Stimulated activated CD4-positive, alpha-beta T cell treated with anti-CD3 and anti-CD28 coated beads, TNF-alpha, amount 100 ng/mL, for 4 hours (primary cell): ENCODE results near the gene SMAD7.

Source experiments
- DNase-seq, 3 experiments: peaks; one replicate each; pipeline ENCODE4 v3.0.0-alpha.2; 2020; ENCODE audit warnings: low read depth in 3 of 3

The SMAD7 gene

GRCh38 chr18:48894799-48895346 lies 55.9 kb downstream of the SMAD7 start:
- no peak for DNase-seq

GRCh38 chr18:48893608-48894600 lies 56.9 kb downstream of the SMAD7 start:
- no peak for DNase-seq

GRCh38 chr18:48893061-48893607 lies 57.6 kb downstream of the SMAD7 start:
- DNase-seq = no peak

DNA sequence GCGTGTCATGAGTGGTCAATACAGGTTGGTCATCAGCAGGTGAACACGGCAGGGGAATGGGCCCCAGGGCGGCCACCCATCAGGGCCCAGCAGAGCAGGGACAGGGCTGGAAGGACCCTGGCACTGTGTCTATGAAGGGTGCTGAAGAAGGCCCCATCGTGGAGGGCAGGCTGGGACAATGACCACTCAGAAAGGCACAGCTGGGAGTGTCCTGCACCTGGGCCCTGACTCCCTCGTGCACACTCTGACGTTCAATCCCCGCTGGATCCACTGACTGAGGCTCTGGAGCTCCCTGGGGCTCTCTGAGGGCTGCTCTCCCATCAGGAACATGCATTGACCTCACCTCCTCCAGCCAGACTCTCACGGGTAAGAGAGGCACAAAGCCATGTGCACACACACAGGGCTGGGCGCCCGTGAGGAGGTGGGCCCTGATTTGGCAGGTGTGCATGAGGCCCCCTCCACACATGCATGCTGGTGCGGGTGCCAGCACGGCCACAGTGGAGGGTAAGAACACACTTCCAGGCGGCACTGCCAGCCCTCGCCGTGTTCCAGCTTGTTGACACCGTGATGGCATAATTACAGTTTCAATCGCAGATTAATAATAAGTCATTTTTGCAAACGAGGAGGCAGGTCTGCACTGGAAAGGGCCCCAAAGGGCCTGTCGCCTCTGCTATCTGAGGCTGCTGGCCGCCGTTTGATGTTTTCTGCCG lies 58.5 kb downstream of the SMAD7 start:
- no peak for DNase-seq

GRCh38 chr18:48891721-48892120 lies 59.0 kb downstream of the SMAD7 start:
- DNase-seq = no peak

- DNase-seq = no peak
These were observed 60.6 kb downstream of the SMAD7 start for GRCh38 chr18:48889981-48890762.

DNA sequence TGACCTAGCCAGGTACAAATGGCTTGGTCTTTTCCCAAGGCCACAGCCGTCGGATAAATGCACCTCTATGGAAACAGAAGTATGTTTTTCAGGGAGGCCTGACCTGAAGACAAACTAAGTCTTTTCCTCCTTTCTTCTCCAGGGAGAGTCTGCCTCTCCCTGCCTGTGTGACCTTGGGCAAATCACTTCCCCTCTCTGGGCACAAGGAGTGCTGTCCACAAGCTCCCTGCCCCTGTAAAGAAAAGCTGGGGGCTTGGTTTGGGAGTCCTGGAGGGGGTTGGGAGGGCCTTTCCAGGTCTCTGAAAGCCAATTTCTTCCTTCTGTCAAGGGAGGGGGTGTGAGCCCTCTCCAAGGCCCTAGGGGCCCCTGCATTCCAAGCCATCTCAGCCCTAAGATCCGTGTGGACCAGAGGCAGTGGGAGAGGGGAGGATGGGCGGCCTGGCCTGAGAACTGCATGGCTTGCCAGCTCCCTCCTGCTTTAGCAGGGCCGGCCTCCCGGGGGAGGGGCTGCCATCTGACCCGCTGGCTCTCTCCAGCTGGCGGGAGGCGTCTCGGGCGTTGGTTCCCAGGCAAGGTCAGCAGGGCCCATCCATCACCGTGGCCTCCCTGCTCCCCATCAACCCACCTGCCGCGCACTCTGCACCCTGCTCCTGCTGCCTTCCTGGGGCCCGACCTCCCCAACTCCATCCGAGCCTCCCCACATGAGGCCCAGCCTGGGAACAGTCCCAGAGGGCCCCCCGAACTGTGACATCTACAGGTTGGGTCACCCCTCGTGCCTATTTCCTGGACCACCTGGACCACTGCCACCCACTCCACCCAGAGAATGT lies 61.4 kb downstream of the SMAD7 start:
- DNase-seq = no peak

DNA sequence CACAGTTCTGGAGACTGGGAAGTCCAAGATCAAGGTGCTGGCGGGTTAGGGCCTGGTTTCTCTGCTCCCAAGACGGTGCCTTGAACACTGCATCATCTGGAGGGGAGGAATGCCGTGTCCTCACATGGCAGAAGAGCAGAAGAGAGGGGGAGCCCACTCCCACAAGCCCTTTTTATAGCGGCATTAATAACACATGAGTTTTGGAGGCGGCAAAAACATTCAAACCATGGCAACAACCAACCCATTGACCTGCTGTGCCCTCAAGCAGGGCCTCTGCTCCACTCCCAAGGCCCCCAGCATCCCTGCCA lies 62.0 kb downstream of the SMAD7 start:
- no peak for DNase-seq

DNA sequence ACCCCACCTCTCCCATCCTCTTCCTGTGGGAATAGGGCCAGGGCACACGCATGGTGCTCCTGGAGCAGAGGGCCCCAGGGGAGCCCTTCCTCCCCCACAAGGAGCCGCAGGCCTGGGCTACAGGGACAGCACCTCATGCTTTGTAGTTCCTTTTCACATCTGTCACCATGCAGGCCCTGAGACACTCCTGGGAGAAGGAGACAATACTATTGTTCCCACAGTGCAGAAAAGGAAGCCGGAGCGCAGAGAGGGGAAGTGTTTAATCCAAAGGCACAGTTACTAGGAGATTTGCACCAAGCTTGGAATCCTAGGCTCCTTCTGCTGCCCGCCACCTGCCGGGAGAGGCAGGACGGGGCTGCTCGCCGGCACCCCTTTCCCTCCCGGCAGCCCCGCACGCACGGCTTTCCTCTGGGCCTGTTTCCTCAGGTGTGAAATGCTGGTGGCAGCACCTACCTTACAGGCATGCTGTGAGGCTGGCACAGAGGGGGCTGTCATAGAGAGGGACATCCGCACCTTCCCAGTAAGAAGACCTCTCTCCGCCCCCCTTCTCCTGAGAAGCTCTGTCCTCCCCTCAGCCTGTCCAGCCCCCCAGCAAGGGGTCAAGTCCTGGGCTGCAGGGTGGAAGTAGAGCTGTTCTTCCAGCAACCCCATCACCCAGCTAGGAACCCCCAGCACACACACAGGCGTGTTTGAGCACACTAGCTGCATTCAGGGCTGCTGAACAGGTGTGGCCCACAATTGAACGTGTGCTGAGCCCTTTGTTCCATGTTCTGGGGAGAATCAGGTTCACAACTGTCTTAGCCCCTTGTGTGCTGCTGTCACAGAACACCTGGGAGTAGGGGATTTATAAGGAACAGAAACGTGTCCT lies 62.6 kb downstream of the SMAD7 start:
- DNase-seq = no peak

DNA sequence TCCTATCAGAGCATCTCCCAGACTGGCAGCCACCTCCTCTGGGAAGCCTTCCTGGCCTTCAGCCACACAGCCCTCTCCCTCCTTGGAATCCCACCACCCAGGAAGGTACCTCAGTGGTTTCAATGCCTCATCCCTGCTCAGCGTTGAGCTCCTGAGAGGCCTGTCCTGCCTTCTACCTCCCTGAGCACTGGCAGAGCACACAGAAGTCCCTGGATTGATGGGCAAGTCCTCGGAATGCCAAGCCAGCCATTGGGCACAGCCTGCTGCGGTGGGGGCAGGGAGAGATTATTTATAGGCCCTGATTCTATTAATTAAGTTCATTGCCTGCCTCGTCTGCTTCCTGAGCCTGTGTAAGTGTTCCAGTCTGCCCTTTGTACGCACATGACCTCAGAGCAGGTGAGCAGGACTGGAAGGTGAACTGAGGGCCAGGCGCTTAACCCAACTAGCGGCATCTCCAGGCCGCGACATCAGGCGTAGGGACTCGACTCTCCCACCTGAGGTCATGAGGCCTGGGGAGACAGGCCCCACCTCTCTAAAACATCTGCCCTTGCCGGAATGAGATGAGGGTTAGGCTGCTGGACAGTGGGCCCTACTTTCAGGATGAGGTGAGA lies 63.4 kb downstream of the SMAD7 start:
- DNase-seq = no peak

DNA sequence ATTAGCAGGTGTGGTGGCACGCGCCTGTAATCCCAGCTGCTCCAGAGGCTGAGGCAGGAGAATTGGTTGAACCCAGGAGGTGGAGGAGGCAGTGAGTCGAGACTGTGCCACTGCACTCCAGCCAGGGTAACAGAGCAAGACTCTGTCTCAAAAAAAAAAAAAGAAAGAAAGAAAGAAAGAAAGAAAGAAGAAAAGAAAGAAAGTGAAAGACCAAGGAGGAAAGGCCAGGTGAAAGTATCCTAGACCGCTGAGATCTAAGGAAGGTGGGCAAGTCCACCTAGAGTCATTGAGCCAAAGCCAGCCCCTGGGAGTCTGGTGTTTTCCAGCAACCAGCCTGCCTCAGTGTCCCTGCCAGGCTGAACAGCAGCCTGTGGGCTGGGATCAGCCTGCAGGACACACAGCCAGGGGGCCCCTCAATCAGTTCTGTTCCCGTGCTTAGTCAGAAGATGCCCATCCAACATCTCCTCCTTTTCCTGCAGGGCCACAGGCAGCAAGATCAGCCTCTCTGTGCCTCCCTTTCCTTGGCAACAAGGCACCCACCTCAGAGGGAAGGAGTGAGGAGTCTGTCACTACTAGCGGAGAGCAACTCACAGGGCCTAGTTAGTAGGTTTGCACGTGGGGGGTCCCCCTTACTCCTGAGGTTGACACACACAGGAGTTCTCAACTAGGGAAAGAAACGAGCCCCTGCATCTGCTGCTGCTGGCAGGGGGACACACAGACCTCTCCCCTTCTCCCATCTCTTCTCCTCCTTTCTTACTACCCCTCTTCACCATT lies 64.1 kb downstream of the SMAD7 start:
- no peak for DNase-seq

DNA sequence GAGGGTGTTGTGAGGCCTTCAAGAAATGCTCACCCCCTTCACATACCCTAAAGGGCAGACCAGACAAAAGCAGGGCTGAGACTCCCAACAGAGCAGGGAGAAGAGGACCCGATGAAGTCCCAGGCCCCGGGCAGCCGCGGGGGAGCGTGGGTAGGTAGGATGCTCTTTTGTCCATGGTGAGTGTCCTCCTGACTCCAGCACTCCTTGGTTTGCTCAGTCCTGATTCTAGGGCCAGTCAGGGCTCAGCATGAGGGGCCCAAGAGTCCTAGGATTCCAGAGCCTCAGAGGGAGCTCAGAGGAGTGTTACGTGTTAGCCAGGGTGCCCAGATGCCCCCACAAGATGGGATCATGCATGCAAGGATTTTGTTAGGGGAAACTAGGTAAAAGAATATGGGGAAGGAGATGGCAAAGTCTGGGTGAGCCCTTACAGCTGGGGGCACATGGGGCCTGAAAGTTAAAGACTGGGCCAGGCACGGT lies 64.8 kb downstream of the SMAD7 start:
- no peak for DNase-seq

DNA sequence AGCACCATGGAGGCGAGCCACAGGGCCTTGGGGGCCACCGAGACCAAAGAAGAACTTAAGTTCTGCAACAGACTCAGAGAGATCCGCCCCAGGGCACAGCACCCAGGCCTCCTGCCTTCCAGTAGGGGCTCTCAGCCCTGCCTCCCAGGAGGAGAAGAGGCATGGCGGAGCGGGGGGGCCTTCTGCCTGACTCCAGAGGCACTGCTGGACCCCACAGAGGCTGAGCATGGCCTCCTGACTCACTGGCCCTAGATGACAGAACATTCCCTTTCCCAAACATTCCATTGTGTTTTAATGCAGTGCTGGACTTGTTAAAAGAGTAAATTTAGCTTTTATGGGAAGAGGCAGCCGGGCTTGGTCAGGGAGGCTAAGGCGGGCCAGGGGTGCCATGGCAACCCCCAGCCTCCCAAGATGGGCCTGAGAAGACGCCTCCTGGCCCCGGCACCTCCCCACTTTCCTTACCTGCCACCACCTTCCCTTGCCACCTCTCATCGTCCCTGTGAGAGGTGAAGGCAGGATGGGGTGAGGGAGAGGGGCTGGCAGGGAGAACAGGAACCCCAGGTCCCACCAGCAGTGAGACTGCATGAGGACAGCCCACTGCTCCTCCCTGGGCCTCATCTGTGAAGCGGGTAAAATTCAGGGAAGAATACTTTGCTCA lies 65.4 kb downstream of the SMAD7 start:
- DNase-seq = no peak

- DNase-seq = no peak
These were observed 66.0 kb downstream of the SMAD7 start for GRCh38 chr18:48884771-48885170.

GRCh38 chr18:48884306-48884705 lies 66.5 kb downstream of the SMAD7 start:
- DNase-seq = no peak

DNA sequence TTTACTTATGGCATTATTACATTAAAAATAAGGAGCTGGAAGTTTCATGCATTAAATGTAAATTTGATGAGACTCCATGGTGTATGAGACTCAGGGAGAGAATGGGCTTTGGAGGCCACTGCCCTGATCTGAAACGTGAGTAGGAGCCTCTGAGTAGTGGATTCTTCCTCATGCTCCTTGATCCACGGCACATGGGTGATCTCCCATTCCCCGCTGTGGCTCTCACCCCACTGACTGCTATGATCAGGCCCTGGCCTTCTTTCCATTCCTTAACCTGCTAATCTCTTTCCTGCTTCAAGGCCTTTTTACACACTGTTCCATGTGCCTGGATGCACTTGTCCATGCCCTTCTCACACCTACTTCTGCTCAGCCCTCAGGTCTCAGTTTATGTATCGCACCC lies 68.4 kb downstream of the SMAD7 start:
- no peak for DNase-seq

- no peak for DNase-seq
These were observed 69.8 kb downstream of the SMAD7 start for GRCh38 chr18:48880931-48881330.

- no peak for DNase-seq
These were observed 71.7 kb downstream of the SMAD7 start for GRCh38 chr18:48879008-48879431.
